ENCODE data around the gene CHI3L2. TPM values are rescaled to one million over a fixed set of nuclear protein-coding genes. Genes with fewer than 3 reads are reported as not detected.

The CHI3L2 gene
- total and polyA plus RNA-seq, 9 of the 15 experiments (the other 6 are each of a cell fraction or from before 2014, with no cell fraction given), result 0.07 to 0.27 (median 0.15) TPM; not detected in 6

DNA sequence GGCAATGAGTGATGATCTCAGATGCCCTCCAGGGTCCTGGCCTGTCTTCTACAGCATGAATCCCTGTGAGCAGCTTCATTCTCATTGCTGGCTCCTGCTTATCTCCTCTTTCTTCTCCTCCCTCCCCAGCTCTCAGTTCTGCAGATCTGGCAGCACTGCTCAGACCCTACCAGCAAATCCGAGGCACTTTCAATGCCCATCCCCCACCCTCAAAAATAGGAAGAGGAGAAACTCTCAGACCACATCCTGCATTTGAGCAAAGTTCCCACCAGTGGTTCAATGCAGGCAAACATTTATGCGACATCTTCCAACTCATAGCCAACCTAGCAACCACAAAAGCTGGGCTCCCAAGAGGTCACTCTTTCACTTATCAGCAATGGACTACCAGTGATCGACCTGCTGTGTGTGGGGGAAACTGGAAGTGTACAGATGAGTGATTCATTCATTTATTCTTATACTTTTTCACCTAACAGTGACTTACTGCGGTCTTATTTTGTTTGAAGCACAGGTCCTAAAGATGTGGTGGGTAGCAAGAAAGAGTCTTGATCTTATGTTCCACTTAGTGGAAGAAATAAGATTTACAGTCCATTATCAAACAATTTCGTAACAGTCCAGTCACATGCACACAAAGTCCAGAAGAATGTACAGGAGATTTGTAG lies 5.8 kb upstream of the CHI3L2 start (continued):
- TF ChIP-seq, protein P1, sequence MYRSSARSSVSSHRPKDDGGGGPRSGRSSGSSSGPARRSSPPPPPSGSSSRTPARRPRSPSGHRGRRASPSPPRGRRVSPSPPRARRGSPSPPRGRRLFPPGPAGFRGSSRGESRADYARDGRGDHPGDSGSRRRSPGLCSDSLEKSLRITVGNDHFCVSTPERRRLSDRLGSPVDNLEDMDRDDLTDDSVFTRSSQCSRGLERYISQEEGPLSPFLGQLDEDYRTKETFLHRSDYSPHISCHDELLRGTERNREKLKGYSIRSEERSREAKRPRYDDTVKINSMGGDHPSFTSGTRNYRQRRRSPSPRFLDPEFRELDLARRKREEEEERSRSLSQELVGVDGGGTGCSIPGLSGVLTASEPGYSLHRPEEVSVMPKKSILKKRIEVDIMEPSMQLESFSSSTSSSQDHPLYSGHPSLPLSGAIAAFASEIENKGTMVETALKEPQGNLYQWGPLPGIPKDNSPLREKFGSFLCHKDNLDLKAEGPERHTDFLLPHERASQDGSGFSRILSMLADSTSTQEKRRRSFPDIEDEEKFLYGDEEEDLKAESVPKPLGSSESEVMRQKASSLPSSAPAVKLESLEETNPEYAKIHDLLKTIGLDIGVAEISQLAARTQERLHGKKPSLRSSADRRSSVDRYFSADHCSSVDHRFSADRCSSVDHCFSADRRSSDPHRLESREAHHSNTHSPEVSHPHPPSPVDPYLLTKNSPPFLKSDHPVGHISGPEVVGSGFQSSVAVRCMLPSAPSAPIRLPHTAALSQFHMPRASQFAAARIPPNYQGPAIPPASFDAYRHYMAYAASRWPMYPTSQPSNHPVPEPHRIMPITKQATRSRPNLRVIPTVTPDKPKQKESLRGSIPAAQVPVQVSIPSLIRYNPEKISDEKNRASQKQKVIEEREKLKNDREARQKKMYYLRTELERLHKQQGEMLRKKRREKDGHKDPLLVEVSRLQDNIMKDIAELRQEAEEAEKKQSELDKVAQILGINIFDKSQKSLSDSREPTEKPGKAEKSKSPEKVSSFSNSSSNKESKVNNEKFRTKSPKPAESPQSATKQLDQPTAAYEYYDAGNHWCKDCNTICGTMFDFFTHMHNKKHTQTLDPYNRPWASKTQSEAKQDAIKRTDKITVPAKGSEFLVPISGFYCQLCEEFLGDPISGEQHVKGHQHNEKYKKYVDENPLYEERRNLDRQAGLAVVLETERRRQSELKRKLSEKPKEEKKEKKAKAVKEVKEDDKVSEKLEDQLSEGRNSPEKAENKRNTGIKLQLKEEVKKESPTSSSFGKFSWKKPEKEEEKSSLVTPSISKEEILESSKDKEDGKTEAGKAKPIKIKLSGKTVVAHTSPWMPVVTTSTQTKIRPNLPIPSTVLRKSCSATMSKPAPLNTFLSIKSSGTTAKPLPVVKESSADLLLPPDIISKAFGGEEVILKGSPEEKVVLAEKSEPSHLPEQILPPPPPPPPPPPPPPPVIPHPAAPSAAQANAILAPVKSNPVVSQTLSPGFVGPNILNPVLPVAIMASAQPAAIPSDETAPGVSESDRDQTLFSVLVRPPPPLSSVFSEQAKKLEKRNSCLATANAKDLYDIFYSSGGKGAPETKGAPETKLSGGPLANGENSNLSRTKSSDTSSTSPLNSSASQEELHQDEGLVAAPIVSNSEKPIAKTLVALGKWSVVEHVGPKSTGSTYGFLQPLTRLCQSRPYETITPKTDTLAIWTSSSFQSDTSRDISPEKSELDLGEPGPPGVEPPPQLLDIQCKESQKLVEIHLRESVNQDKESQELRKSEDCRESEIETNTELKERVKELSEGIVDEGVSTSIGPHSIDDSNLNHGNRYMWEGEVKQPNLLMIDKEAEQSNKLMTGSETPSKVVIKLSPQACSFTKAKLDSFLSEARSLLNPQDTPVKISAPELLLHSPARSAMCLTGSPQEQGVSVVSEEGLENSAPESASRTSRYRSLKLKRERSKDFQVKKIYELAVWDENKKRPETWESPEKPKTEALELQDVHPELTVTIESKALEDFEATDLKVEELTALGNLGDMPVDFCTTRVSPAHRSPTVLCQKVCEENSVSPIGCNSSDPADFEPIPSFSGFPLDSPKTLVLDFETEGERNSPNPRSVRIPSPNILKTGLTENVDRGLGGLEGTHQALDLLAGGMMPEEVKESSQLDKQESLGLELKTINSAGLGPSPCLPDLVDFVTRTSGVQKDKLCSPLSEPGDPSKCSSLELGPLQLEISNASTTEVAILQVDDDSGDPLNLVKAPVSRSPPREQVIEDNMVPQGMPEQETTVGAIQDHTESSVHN (IDR thresholded peaks at IDR 0.05; ENCODE audit: borderline replicate concordance in 1 of 2, low read depth in 1 of 2), result no peak
- TF ChIP-seq GTF2E2 (tag; IDR thresholded peaks at IDR 0.05) (0 out of 2 replicates have a peak, but pooled peaks have one; percentile 56), KLF10 (CRISPR knock-in tag; IDR thresholded peaks at IDR 0.05) (no peak), GATAD2A (IDR thresholded peaks at IDR 0.05) (no peak), EWSR1 (IDR thresholded peaks at IDR 0.05; ENCODE audit: borderline replicate concordance, low read depth, partially characterized antibody) (no peak)
- TF ChIP-seq, protein P2, sequence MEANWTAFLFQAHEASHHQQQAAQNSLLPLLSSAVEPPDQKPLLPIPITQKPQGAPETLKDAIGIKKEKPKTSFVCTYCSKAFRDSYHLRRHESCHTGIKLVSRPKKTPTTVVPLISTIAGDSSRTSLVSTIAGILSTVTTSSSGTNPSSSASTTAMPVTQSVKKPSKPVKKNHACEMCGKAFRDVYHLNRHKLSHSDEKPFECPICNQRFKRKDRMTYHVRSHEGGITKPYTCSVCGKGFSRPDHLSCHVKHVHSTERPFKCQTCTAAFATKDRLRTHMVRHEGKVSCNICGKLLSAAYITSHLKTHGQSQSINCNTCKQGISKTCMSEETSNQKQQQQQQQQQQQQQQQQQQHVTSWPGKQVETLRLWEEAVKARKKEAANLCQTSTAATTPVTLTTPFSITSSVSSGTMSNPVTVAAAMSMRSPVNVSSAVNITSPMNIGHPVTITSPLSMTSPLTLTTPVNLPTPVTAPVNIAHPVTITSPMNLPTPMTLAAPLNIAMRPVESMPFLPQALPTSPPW (CRISPR knock-in tag; IDR thresholded peaks at IDR 0.05), result peak; percentile 22; the same call in 1 of the 2 replicates
